Measurements from ENCODE around the gene KANSL1.
"Not testable (repeated sequence)": the region's sequence is repeated elsewhere in the genome, so short reads cannot be mapped to it uniquely, and the experiment has no call there.

- TF ChIP-seq, protein P1, sequence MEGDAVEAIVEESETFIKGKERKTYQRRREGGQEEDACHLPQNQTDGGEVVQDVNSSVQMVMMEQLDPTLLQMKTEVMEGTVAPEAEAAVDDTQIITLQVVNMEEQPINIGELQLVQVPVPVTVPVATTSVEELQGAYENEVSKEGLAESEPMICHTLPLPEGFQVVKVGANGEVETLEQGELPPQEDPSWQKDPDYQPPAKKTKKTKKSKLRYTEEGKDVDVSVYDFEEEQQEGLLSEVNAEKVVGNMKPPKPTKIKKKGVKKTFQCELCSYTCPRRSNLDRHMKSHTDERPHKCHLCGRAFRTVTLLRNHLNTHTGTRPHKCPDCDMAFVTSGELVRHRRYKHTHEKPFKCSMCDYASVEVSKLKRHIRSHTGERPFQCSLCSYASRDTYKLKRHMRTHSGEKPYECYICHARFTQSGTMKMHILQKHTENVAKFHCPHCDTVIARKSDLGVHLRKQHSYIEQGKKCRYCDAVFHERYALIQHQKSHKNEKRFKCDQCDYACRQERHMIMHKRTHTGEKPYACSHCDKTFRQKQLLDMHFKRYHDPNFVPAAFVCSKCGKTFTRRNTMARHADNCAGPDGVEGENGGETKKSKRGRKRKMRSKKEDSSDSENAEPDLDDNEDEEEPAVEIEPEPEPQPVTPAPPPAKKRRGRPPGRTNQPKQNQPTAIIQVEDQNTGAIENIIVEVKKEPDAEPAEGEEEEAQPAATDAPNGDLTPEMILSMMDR (conservative IDR thresholded peaks at IDR 0.05) = not testable (repeated sequence)
- not testable (repeated sequence) for TF ChIP-seq EZH2 (IDR thresholded peaks at IDR 0.05; ENCODE audit: low read depth)
Measured at GRCh38 chr17:46183383-46183782, 9.8 kb downstream of the KANSL1 start.

All from PC-9 (cell line).